ENCODE results near the gene SND1. TPM values are rescaled to one million over a fixed set of nuclear protein-coding genes. Genes with fewer than 3 reads are reported as not detected.

SND1 gene
- total RNA-seq, 4 donors from 2014 or later = 64.3 to 77.0 (median 70.4) TPM

- intact Hi-C loops (cut with DNase I; ENCODE audit: low total_unique reads) (no loop called here), in situ Hi-C loops (cut with MboI; ENCODE audit: low pct_ligation_motif_present in 1 of 4, low pct_unique_long_range_greater_than_20kb in 1 of 4, low sequenced_read_pairs in 3 of 4) (no loop called here)
- no peaks in the 10 kb centered on the region for H3K27me3 ChIP-seq
- H3K27ac ChIP-seq = no peak overlapping the region
- no peak for TF ChIP-seq EP300 (IDR thresholded peaks at IDR 0.05; ENCODE audit: low read depth)
- TF ChIP-seq POLR2AphosphoS5 (IDR thresholded peaks at IDR 0.05) = no peak
- TF ChIP-seq CTCF (IDR thresholded peaks at IDR 0.05) = no peak
- no peak for TF ChIP-seq POLR2A (IDR thresholded peaks at IDR 0.05)
- peaks cover 0 to 8% (median 0%) of the 10 kb centered on the region in 4 donors for H3K36me3 ChIP-seq
- H3K9me3 ChIP-seq = no peaks in the 10 kb centered on the region
- no peak overlapping the region for H3K4me3 ChIP-seq
- 90 to 100% methylated on average over 1 of the region's 1 CpG for WGBS, 2 donors (ENCODE audit: low coverage in 1 of 2)
- H3K4me1 ChIP-seq = peaks cover 0 to 24% (median 6%) of the 10 kb centered on the region in 4 donors
- no peak for DNase-seq
These were observed 236.4 kb downstream of the SND1 start for GRCh38 chr7:127888411-127888810.

GRCh38 chr7:127888825-127889224 lies 236.8 kb downstream of the SND1 start:
- Histone ChIP-seq H3K27me3 (no peaks in the 10 kb centered on the region), H3K36me3 (peaks cover 0 to 8% (median 0%) of the 10 kb centered on the region in 4 donors), H3K4me3 (no peak overlapping the region), H3K4me1 (peaks cover 0 to 24% (median 6%) of the 10 kb centered on the region in 4 donors), H3K27ac (no peak overlapping the region), H3K9me3 (no peaks in the 10 kb centered on the region)
- intact Hi-C loops (cut with DNase I; ENCODE audit: low total_unique reads) = no loop called here
- 95 to 97% methylated on average over 4 to 5 of the region's 5 CpGs for WGBS, 2 donors (ENCODE audit: low coverage in 1 of 2)
- TF ChIP-seq POLR2A (IDR thresholded peaks at IDR 0.05) = no peak
- TF ChIP-seq POLR2AphosphoS5 (IDR thresholded peaks at IDR 0.05) = no peak
- no peak for TF ChIP-seq EP300 (IDR thresholded peaks at IDR 0.05; ENCODE audit: low read depth)
- no peak for TF ChIP-seq CTCF (IDR thresholded peaks at IDR 0.05)
- DNase-seq = no peak
- in situ Hi-C loops (cut with MboI; ENCODE audit: low pct_ligation_motif_present in 1 of 4, low pct_unique_long_range_greater_than_20kb in 1 of 4, low sequenced_read_pairs in 3 of 4) = no loop called here

GRCh38 chr7:127889677-127890076 lies 237.7 kb downstream of the SND1 start:
- in situ Hi-C loops (cut with MboI; ENCODE audit: low pct_ligation_motif_present in 1 of 4, low pct_unique_long_range_greater_than_20kb in 1 of 4, low sequenced_read_pairs in 3 of 4) (no loop called here), intact Hi-C loops (cut with DNase I; ENCODE audit: low total_unique reads) (no loop called here)
- Histone ChIP-seq H3K4me3 (no peak overlapping the region), H3K4me1 (peaks cover 0 to 19% (median 4%) of the 10 kb centered on the region in 4 donors), H3K36me3 (peaks cover 0 to 8% (median 0%) of the 10 kb centered on the region in 4 donors), H3K9me3 (no peaks in the 10 kb centered on the region), H3K27me3 (no peaks in the 10 kb centered on the region), H3K27ac (no peak overlapping the region)
- no peak for DNase-seq
- TF ChIP-seq POLR2AphosphoS5 (IDR thresholded peaks at IDR 0.05) (no peak), CTCF (IDR thresholded peaks at IDR 0.05) (no peak)
- 96 to 99% methylated on average over 3 of the region's 3 CpGs for WGBS, 2 donors (ENCODE audit: low coverage in 1 of 2)

- DNase-seq = no peak
- H3K27me3 ChIP-seq = no peaks in the 10 kb centered on the region
- in situ Hi-C loops (cut with MboI; ENCODE audit: low pct_ligation_motif_present in 1 of 4, low pct_unique_long_range_greater_than_20kb in 1 of 4, low sequenced_read_pairs in 3 of 4) (no loop called here), intact Hi-C loops (cut with DNase I; ENCODE audit: low total_unique reads) (no loop called here)
- no peaks in the 10 kb centered on the region for H3K9me3 ChIP-seq
- 60% methylated on average over 1 to 2 of the region's 2 CpGs for WGBS, 2 donors (ENCODE audit: low coverage in 1 of 2)
- no peak overlapping the region for H3K27ac ChIP-seq
- peaks cover 0 to 15% (median 4%) of the 10 kb centered on the region in 4 donors for H3K4me1 ChIP-seq
- no peak for TF ChIP-seq EP300 (IDR thresholded peaks at IDR 0.05; ENCODE audit: low read depth)
- TF ChIP-seq POLR2AphosphoS5 (IDR thresholded peaks at IDR 0.05) = no peak
- TF ChIP-seq CTCF (IDR thresholded peaks at IDR 0.05) = no peak
- TF ChIP-seq POLR2A (IDR thresholded peaks at IDR 0.05) = no peak
- H3K36me3 ChIP-seq = peaks cover 0 to 8% (median 0%) of the 10 kb centered on the region in 4 donors
- no peak overlapping the region for H3K4me3 ChIP-seq
These were observed 238.7 kb downstream of the SND1 start for GRCh38 chr7:127890726-127891125.

All from transverse colon (tissue), 4 donors.